Epithelial cell of esophagus (primary cell): ENCODE results near the gene LRRC19.
A peak's percentile ranks its signal among the peaks of the same experiment; 100 is the strongest.

Experiments used
- DNase-seq: peaks from one replicate; pipeline ENCODE4 v3.0.0; 2010; ENCODE audit warnings: low read depth
- H3K4me3 ChIP-seq: 2 replicates; pipeline ENCODE4 v1.5.1; 2011; ENCODE audit warnings: mild to moderate bottlenecking, low read length, control low read depth
- TF ChIP-seq, protein P1 (sequence below): IDR thresholded peaks from 2 replicates; pipeline ENCODE4 v1.5.1; 2011; ENCODE audit warnings: low read depth, mild to moderate bottlenecking, low read length, control low read depth, inconsistent platforms; ENCODE audit not compliant: insufficient read depth; ENCODE audit errors: missing control alignments

The LRRC19 gene

GRCh38 chr9:26995810-26996209, 9.7 kb downstream of the LRRC19 start:
- TF ChIP-seq, protein P1, sequence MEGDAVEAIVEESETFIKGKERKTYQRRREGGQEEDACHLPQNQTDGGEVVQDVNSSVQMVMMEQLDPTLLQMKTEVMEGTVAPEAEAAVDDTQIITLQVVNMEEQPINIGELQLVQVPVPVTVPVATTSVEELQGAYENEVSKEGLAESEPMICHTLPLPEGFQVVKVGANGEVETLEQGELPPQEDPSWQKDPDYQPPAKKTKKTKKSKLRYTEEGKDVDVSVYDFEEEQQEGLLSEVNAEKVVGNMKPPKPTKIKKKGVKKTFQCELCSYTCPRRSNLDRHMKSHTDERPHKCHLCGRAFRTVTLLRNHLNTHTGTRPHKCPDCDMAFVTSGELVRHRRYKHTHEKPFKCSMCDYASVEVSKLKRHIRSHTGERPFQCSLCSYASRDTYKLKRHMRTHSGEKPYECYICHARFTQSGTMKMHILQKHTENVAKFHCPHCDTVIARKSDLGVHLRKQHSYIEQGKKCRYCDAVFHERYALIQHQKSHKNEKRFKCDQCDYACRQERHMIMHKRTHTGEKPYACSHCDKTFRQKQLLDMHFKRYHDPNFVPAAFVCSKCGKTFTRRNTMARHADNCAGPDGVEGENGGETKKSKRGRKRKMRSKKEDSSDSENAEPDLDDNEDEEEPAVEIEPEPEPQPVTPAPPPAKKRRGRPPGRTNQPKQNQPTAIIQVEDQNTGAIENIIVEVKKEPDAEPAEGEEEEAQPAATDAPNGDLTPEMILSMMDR, result no peak
- no peak for DNase-seq
- no peak overlapping the region for H3K4me3 ChIP-seq

- no peak overlapping the region for H3K4me3 ChIP-seq
- TF ChIP-seq, protein P1, result no peak
- DNase-seq, result no peak
Measured at GRCh38 chr9:26983340-26983739, 22.1 kb downstream of the LRRC19 start.

DNA sequence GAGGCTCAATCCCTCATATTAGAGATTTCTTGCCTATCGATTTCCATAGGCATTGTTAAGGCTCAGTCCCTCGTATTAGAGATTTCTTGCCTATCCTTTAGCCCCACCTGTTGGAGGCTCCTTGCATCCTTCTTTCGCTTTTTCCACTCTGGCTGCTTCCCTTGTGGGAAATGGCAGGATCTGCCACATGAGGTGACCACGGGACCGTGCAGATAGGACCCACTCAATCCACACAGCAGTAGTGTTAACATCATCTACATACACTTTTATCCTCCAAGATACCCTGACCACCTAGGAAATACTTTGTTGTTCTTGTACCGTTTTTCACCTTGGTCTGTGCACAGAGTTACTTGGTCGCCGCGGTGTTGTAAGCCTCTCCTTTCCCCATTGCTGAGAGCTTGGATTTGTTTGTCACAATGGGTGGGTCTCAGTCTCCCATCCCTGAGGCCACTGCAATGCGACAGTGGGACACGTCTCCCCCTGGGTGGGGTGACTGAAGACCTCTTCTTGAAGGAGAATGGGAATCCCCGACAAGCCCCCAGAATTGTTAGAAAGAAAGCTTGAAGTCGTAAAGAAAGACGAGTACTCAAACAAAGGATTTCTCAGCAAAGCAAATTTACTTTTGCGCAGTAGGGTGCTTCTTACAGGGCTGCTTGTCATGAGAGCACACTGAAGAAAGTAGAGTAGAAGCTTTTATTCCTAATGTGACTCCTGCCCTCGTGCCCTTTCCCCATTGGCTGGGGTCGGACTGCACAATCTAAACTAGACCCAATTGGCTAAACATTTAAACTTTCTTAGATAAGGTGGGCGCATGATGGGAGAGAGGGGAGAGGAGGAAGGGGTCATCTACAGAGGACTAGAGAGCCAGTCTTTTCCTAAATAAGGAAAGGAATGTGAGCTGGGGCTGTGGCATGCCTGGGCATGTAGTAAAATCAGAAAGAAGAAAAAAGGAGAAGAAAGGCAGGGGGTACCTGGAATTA, 29.5 kb downstream of the LRRC19 start:
- no peak overlapping the region for H3K4me3 ChIP-seq
- TF ChIP-seq, protein P1, result peak; percentile 31
- peak; percentile 37 for DNase-seq

DNA sequence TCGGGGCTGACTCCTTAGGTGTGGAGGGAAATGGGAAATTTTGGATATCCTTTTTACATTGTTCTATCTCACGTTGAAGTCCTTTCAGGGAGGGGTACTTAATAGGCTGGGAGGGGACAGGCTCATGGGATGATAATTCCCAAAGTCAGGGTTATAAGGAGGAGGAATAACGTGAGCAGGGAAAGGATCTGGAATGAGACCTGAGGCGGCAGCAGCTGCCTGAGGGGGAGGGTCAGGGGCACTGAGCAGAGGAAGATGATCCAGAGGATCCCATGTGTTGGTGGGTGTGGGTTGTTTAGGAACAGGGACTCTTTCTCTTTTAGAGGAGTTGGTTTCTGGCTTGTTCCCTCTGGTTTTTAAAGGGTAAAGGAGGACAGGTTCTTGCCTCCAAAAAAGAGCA, 30.5 kb downstream of the LRRC19 start:
- H3K4me3 ChIP-seq, result no peak overlapping the region
- TF ChIP-seq, protein P1, result no peak
- no peak for DNase-seq

DNA sequence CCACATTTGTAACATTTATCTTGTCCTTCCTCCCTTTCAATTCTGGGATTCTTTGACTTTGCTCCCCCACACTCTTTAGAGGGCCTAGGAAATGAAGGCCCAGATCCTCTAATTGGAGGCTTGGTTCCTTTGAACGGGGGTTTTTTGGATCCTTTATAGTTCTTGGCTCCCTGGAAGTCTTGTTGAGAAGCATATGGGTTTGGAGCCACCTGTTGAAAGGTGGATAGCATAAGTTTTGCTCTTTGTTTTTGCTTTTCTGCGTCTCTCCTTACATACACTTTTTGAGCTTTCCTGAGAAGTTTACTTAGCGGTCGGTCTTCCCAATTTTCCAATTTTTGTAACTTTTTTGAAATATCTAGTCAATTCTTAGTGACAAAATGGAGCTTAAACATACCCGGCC, 31.5 kb downstream of the LRRC19 start:
- TF ChIP-seq, protein P1, result no peak

DNA sequence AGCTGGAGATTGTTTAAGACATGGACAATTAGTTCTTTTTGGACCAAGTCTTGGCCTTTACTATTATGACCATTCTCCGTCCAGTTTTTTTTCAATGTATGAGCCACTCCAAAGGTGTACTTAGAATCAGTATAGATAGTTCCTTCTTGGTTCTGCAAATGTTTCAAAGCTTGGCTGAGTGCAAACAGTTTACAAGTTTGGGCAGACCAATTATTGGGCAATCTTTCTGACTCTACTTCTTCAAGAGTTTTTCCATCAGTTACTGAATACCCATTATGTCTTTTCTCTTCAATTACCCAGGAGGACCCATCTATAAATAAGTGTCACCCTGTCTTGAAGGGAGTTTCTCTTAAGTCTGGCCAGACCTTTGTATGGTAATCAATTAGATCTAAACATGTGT, 33.8 kb downstream of the LRRC19 start:
- peak; percentile 65 for DNase-seq
- H3K4me3 ChIP-seq, result no peak overlapping the region
- TF ChIP-seq, protein P1, result no peak

More for the DNA sequence above, 31.5 kb downstream of the LRRC19 start:
- DNase-seq, result no peak
- no peak overlapping the region for H3K4me3 ChIP-seq
